ENCODE measurements around the gene KCNJ11.

KCNJ11 gene

DNA sequence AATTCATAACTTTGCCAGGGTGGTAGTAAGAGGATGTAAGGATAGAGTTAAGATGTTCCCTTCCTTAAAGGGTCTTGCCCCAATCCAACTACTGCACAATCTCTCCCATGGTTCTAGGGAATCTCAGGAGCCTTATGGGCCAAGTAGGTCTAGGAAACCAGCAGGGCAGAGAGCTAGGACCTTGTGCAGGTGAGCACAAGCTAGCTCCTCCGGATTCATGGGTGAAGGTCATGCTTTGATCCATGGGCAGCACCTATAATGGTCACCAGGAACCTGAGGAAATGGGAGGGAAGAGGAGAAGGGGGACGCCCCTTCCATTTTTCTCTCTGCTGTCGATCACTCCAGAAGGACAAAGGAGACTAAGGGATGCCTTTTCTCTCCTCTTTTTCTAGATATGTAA, 16.8 kb downstream of the KCNJ11 start:
- no peak overlapping the region for H3K4me3 ChIP-seq (ENCODE audit: insufficient read depth, low read length, poor library complexity, severe bottlenecking)
- H2AFZ ChIP-seq (ENCODE audit: low read depth, low read length, severe bottlenecking), result no peak overlapping the region
- no peaks in the 10 kb centered on the region for H4K20me1 ChIP-seq (ENCODE audit: low read depth, low read length)
- H3K9ac ChIP-seq (ENCODE audit: low read length), result no peak overlapping the region
- no peak overlapping the region for H3K4me2 ChIP-seq (ENCODE audit: low read depth, low read length, poor library complexity, severe bottlenecking)
- H3K79me2 ChIP-seq (ENCODE audit: insufficient read depth, low read length), result peaks cover 5% of the 10 kb centered on the region; the same call in 1 of the 2 replicates
- no peaks in the 10 kb centered on the region for H3F3A ChIP-seq (ENCODE audit: insufficient read depth)
- TF ChIP-seq, protein P1, sequence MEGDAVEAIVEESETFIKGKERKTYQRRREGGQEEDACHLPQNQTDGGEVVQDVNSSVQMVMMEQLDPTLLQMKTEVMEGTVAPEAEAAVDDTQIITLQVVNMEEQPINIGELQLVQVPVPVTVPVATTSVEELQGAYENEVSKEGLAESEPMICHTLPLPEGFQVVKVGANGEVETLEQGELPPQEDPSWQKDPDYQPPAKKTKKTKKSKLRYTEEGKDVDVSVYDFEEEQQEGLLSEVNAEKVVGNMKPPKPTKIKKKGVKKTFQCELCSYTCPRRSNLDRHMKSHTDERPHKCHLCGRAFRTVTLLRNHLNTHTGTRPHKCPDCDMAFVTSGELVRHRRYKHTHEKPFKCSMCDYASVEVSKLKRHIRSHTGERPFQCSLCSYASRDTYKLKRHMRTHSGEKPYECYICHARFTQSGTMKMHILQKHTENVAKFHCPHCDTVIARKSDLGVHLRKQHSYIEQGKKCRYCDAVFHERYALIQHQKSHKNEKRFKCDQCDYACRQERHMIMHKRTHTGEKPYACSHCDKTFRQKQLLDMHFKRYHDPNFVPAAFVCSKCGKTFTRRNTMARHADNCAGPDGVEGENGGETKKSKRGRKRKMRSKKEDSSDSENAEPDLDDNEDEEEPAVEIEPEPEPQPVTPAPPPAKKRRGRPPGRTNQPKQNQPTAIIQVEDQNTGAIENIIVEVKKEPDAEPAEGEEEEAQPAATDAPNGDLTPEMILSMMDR (IDR thresholded peaks at IDR 0.05; ENCODE audit: insufficient read depth, low read length, poor library complexity, severe bottlenecking), result no peak
- no peak for TF ChIP-seq EZH2phosphoT487 (conservative IDR thresholded peaks at IDR 0.05; ENCODE audit: low read length)
- peaks cover 100% of the 10 kb centered on the region for H3K36me3 ChIP-seq (ENCODE audit: low read length)
- H3K27me3 ChIP-seq (ENCODE audit: low read length), result no peaks in the 10 kb centered on the region
- peaks cover 49% of the 10 kb centered on the region for H3K9me3 ChIP-seq (ENCODE audit: insufficient read depth, low read length)
- no peaks in the 10 kb centered on the region for H3K9me2 ChIP-seq (replicated peaks; ENCODE audit: insufficient read depth, low read length)
- no peak overlapping the region for H3K27ac ChIP-seq (ENCODE audit: low read depth, low read length)

DNA sequence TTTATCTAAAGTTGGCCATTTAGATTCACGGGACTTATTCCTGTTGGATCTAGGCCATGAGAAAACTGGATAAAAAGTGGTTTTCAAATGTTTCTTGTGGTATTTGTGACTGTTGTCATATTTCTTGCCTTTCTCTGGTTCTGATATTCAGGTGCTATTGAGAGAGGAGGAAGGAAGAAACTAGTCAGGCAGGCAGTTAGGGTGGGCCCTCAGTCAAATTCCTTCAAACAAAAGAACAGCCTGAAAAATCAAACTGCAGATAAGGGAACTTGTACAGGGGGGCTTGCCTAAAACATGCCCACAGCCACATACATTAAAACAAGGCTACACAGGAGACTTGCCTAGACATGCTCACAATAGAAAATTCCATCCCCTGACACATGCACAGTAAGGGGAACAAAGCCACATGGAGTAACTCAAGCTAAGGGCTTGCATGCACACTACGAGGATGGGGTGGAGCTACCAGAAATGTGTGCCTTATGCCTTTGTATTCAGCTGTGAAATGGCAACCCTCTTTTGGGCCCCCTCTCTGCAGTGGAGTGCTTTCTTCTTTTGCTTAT, 18.7 kb downstream of the KCNJ11 start:
- Histone ChIP-seq H3K27ac (ENCODE audit: low read depth, low read length) (no peak overlapping the region), H3F3A (ENCODE audit: insufficient read depth) (no peaks in the 10 kb centered on the region), H3K9me3 (ENCODE audit: insufficient read depth, low read length) (peaks cover 49% of the 10 kb centered on the region), H3K36me3 (ENCODE audit: low read length) (peaks cover 100% of the 10 kb centered on the region), H3K27me3 (ENCODE audit: low read length) (no peaks in the 10 kb centered on the region), H3K9ac (ENCODE audit: low read length) (no peak overlapping the region), H2AFZ (ENCODE audit: low read depth, low read length, severe bottlenecking) (no peak overlapping the region), H3K4me2 (ENCODE audit: low read depth, low read length, poor library complexity, severe bottlenecking) (no peak overlapping the region), H3K4me3 (ENCODE audit: insufficient read depth, low read length, poor library complexity, severe bottlenecking) (no peak overlapping the region), H3K9me2 (replicated peaks; ENCODE audit: insufficient read depth, low read length) (no peaks in the 10 kb centered on the region), H4K20me1 (ENCODE audit: low read depth, low read length) (no peaks in the 10 kb centered on the region), H3K79me2 (ENCODE audit: insufficient read depth, low read length) (peaks cover 23% of the 10 kb centered on the region)
- TF ChIP-seq EZH2phosphoT487 (conservative IDR thresholded peaks at IDR 0.05; ENCODE audit: low read length), result no peak
- TF ChIP-seq, protein P1 (IDR thresholded peaks at IDR 0.05; ENCODE audit: insufficient read depth, low read length, poor library complexity, severe bottlenecking), result no peak

DNA sequence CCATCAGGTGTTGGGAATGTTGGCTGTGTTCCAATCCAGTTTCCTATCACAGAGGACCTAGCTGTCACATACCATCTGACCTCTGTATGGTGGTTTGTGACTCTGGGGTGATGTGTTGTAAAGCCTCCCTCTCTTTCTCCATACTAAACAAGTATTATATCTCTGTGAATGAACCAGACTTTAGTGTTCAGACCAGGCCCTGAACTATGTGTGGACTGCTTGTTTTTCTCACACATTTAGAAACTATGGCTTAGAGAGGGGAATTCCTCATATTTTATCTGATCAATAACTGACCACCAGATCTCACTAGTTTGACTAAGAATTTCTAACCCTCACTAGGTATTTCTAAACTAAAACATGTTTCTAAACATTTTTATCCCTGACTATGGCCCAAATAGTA, 19.4 kb downstream of the KCNJ11 start:
- Histone ChIP-seq H3K9me2 (replicated peaks; ENCODE audit: insufficient read depth, low read length) (no peaks in the 10 kb centered on the region), H3F3A (ENCODE audit: insufficient read depth) (no peaks in the 10 kb centered on the region), H3K9me3 (ENCODE audit: insufficient read depth, low read length) (peaks cover 49% of the 10 kb centered on the region), H3K79me2 (ENCODE audit: insufficient read depth, low read length) (peaks cover 27% of the 10 kb centered on the region), H3K36me3 (ENCODE audit: low read length) (peaks cover 95% of the 10 kb centered on the region), H4K20me1 (ENCODE audit: low read depth, low read length) (no peaks in the 10 kb centered on the region), H3K27ac (ENCODE audit: low read depth, low read length) (no peak overlapping the region), H3K9ac (ENCODE audit: low read length) (no peak overlapping the region), H3K27me3 (ENCODE audit: low read length) (no peaks in the 10 kb centered on the region), H3K4me3 (ENCODE audit: insufficient read depth, low read length, poor library complexity, severe bottlenecking) (no peak overlapping the region), H2AFZ (ENCODE audit: low read depth, low read length, severe bottlenecking) (no peak overlapping the region), H3K4me2 (ENCODE audit: low read depth, low read length, poor library complexity, severe bottlenecking) (no peak overlapping the region)
- no peak for TF ChIP-seq EZH2phosphoT487 (conservative IDR thresholded peaks at IDR 0.05; ENCODE audit: low read length)
- TF ChIP-seq, protein P1 (IDR thresholded peaks at IDR 0.05; ENCODE audit: insufficient read depth, low read length, poor library complexity, severe bottlenecking), result no peak
